IMR-90 (cell line): ENCODE data around the gene DOCK9.

ENCODE experiments used
- BHLHE40 ChIP-seq: fragments of 150-350 bp; IDR thresholded peaks from 2 replicates; pipeline ENCODE4 v1.6.1; 2016; ENCODE audit warnings: mild to moderate bottlenecking, low read depth, low read length
- FOS ChIP-seq: fragments of 150-350 bp; IDR thresholded peaks from 2 replicates; pipeline ENCODE4 v1.6.1; 2016; ENCODE audit warnings: low read depth, low read length
- MXI1 ChIP-seq: IDR thresholded peaks from 2 replicates; pipeline ENCODE4 v1.6.1; 2012; ENCODE audit warnings: low read depth, mild to moderate bottlenecking, low read length, moderate library complexity, borderline replicate concordance
- POLR2A ChIP-seq: IDR thresholded peaks from 2 replicates; pipeline ENCODE4 v1.6.1; 2012; ENCODE audit warnings: mild to moderate bottlenecking, low read depth, low read length
- RAD21 ChIP-seq: IDR thresholded peaks from 2 replicates; pipeline ENCODE4 v1.6.1; 2012; ENCODE audit warnings: low read length, improper control_type of control experiment
- RFX5 ChIP-seq: IDR thresholded peaks from 2 replicates; pipeline ENCODE4 v1.8.0; 2012; ENCODE audit warnings: low read depth, mild to moderate bottlenecking, low read length, moderate library complexity
- SMC3 ChIP-seq: fragments of 150-350 bp; IDR thresholded peaks from 2 replicates; pipeline ENCODE4 v1.6.1; 2016; ENCODE audit warnings: low read depth, mild to moderate bottlenecking, antibody characterized with exemption, low read length, moderate library complexity
- USF2 ChIP-seq: fragments of 150-350 bp; IDR thresholded peaks from 2 replicates; pipeline ENCODE4 v1.6.1; 2017; ENCODE audit warnings: mild to moderate bottlenecking, antibody characterized with exemption, low read length, low read depth
- TF ChIP-seq, protein P1 (sequence below): conservative IDR thresholded peaks from 2 replicates; pipeline ENCODE4 v1.5.1; 2012; ENCODE audit warnings: mild to moderate bottlenecking, low read depth, low read length, improper control_type of control experiment

- TF ChIP-seq RFX5 (no peak), SMC3 (no peak), RAD21 (no peak), POLR2A (no peak), USF2 (no peak), FOS (no peak), BHLHE40 (no peak), MXI1 (no peak)
- TF ChIP-seq, protein P1, sequence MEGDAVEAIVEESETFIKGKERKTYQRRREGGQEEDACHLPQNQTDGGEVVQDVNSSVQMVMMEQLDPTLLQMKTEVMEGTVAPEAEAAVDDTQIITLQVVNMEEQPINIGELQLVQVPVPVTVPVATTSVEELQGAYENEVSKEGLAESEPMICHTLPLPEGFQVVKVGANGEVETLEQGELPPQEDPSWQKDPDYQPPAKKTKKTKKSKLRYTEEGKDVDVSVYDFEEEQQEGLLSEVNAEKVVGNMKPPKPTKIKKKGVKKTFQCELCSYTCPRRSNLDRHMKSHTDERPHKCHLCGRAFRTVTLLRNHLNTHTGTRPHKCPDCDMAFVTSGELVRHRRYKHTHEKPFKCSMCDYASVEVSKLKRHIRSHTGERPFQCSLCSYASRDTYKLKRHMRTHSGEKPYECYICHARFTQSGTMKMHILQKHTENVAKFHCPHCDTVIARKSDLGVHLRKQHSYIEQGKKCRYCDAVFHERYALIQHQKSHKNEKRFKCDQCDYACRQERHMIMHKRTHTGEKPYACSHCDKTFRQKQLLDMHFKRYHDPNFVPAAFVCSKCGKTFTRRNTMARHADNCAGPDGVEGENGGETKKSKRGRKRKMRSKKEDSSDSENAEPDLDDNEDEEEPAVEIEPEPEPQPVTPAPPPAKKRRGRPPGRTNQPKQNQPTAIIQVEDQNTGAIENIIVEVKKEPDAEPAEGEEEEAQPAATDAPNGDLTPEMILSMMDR = no peak
These were observed 99.3 kb downstream of the DOCK9 start for GRCh38 chr13:98878486-98879126.
